Neural cell (in vitro differentiated cells): ENCODE data around the gene NLRC5.

Source experiments
- CTCF ChIP-seq: fragments of 450-650 bp; IDR thresholded peaks from 2 replicates; pipeline ENCODE4 v1.5.1; 2014; ENCODE audit warnings: antibody characterized with exemption, mild to moderate bottlenecking, moderate library complexity; ENCODE audit not compliant: poor library complexity, severe bottlenecking
- RAD21 ChIP-seq: fragments of 450-650 bp; conservative IDR thresholded peaks from 2 replicates; pipeline ENCODE4 v1.6.1; 2014; ENCODE audit warnings: antibody characterized with exemption, mild to moderate bottlenecking, moderate library complexity

GRCh38 chr16:57083485-57084126 is 94.2 kb downstream of the NLRC5 start:
- no peak for TF ChIP-seq RAD21
- no peak for TF ChIP-seq CTCF
